Body of pancreas (tissue), 4 donors: ENCODE measurements around the gene GALNT2. TPM values are rescaled to one million over a fixed set of nuclear protein-coding genes. Genes with fewer than 3 reads are reported as not detected.

Experiments used
- ATAC-seq: fragments of 150-250 bp; one replicate; pipeline ENCODE4 v1.9.1; 2016
- DNase-seq, 4 donors: peaks; one replicate each; pipeline ENCODE4 v3.0.0-alpha.2; 2019
- H3K27ac ChIP-seq, 4 donors: fragments of 200-600 bp; sonication (generic); 1 replicate in 3 of 4; 2 replicates in 1 of 4; pipeline versions ENCODE4 v1.5.1 to v1.6.1; 2016 to 2019; ENCODE audit warnings: mild to moderate bottlenecking in 1 of 4, mixed read lengths in 1 of 4, moderate library complexity in 1 of 4
- H3K27me3 ChIP-seq, 2 donors: fragments of 200-600 bp; sonication (generic); one replicate each; pipeline ENCODE4 v1.6.0; 2016; ENCODE audit warnings: mild to moderate bottlenecking in 1 of 2
- H3K36me3 ChIP-seq, 2 donors: fragments of 200-600 bp; sonication (generic); replicated peaks in 1 of 2; 2 replicates each; pipeline ENCODE4 v1.5.1; 2016; ENCODE audit warnings: low read depth in 2 of 2; ENCODE audit not compliant: insufficient read depth in 1 of 2
- H3K4me1 ChIP-seq: fragments of 200-600 bp; sonication (generic); one replicate; pipeline ENCODE4 v1.6.0; 2016
- H3K4me3 ChIP-seq, 2 donors: fragments of 200-600 bp; sonication (generic); 1 replicate in 1 of 2; 2 replicates in 1 of 2; pipeline ENCODE4 v1.5.1; 2016 to 2019
- H3K9me3 ChIP-seq, 3 donors: fragments of 200-600 bp; sonication (generic); 1 replicate in 2 of 3; 2 replicates in 1 of 3; pipeline ENCODE4 v1.5.1; 2016
- POLR2A ChIP-seq, 3 donors: fragments of 450-650 bp; IDR thresholded peaks; one replicate each; pipeline ENCODE4 v1.6.1; 2016; ENCODE audit warnings: antibody characterized with exemption in 3 of 3, mild to moderate bottlenecking in 2 of 3
- WGBS, 2 donors: methylation state at CpG; one replicate each; pipeline ENCODE4 v1.1.5; 2017; 5-methylcytosine and 5-hydroxymethylcytosine counted together
- intact Hi-C: fragments of 100-400 bp; cut with DNase I; formaldehyde crosslinking; loops from one replicate; pipeline ENCODE4 v1.15.1; 2023
- total RNA-seq, 2 donors: library from RNA; depleted of rRNA; stranded (reverse); fragments of >200 nt; gene quantifications; one replicate each; pipeline ENCODE4 v1.1.0, GENCODE V29; 2016
- TF ChIP-seq, protein P1 (sequence below), 7 experiments: fragments of 450-650 bp in 4 of 7; fragments of 200-600 bp in 3 of 7; sonication (generic) in 3 of 7; IDR thresholded peaks; one replicate each; pipeline ENCODE4 v1.5.1; 2016 to 2019; ENCODE audit warnings: antibody characterized with exemption in 7 of 7

The GALNT2 gene
- total RNA-seq, 2 donors from 2014 or later = 45.9 to 68.6 TPM

DNA sequence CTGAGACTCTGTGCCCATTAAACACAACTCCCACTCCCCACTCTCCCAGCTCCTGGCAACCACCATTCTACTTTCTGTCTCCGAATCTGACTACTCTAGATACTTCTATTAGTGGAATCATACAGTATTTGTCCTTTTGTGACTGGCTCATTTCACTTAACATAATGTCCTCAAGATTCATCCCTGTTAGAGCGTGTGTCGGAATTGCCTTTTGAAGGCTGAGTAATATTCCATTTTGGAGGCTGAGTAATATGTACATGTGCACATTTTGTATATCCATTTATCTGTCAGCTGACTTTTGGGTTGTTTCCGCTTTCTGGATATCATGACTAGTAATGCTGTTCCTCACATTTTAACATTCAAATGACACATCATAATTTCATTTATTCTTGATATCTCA lies 30.3 kb downstream of the GALNT2 start:
- Histone ChIP-seq H3K4me1 (peaks cover 29% of the 10 kb centered on the region), H3K27ac (no peak overlapping the region), H3K4me3 (no peak overlapping the region), H3K27me3 (no peaks in the 10 kb centered on the region), H3K9me3 (no peaks in the 10 kb centered on the region), H3K36me3 (no peaks in the 10 kb centered on the region)
- WGBS, 2 donors = 92 to 95% methylated on average over 4 of the region's 4 CpGs
- no peak for TF ChIP-seq POLR2A (IDR thresholded peaks at IDR 0.05)
- TF ChIP-seq, protein P1, sequence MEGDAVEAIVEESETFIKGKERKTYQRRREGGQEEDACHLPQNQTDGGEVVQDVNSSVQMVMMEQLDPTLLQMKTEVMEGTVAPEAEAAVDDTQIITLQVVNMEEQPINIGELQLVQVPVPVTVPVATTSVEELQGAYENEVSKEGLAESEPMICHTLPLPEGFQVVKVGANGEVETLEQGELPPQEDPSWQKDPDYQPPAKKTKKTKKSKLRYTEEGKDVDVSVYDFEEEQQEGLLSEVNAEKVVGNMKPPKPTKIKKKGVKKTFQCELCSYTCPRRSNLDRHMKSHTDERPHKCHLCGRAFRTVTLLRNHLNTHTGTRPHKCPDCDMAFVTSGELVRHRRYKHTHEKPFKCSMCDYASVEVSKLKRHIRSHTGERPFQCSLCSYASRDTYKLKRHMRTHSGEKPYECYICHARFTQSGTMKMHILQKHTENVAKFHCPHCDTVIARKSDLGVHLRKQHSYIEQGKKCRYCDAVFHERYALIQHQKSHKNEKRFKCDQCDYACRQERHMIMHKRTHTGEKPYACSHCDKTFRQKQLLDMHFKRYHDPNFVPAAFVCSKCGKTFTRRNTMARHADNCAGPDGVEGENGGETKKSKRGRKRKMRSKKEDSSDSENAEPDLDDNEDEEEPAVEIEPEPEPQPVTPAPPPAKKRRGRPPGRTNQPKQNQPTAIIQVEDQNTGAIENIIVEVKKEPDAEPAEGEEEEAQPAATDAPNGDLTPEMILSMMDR (IDR thresholded peaks at IDR 0.05) = no peak
- intact Hi-C loops = no loop called here
- no peak for ATAC-seq
- DNase-seq = no peak

DNA sequence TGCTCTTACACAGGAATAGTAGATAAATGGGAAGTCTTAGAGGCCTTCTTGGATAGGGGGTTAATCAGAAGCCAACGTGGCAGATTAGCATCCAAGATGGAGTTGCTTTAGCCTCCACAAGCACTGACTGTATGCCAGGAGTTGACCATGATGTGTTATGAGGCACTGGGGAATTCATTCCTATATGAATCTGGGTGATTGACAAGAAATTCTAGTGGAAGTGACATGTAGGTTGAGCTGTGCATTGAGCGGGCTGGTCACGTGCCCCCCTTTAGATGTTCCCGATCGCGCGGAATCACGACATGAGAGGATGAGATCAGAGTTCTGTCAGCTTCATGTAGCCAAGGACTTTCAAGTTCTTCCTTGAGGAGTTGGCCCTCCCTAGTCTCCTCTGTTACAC lies 31.7 kb downstream of the GALNT2 start:
- Histone ChIP-seq H3K36me3 (no peaks in the 10 kb centered on the region), H3K27ac (no peak overlapping the region), H3K9me3 (no peaks in the 10 kb centered on the region), H3K4me3 (no peak overlapping the region), H3K27me3 (no peaks in the 10 kb centered on the region), H3K4me1 (peaks cover 38% of the 10 kb centered on the region)
- TF ChIP-seq, protein P1 (IDR thresholded peaks at IDR 0.05) = no peak
- TF ChIP-seq POLR2A (IDR thresholded peaks at IDR 0.05) = no peak
- 87 to 92% methylated on average over 8 of the region's 8 CpGs for WGBS, 2 donors
- no peak for ATAC-seq
- intact Hi-C loops = no loop called here
- no peak for DNase-seq

DNA sequence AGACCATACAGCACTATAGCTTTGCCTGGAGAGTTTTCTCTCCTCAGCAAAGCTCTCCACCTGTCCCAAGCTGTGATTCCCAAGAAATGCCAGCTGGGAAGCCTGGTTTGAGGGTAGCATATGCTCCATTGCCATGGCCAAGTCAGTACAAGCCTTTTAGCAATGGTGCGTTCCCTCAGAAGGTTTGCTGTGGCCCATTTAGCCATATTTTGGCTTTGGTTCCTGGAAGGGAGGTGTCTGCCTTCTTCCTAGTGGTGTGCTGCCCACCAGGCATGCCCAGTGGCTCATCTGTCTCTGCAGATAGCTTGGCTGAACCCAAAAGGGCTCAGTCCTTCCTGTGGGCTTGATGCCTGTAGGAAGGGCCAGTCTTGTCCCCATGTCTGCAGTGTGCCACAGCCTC lies 32.4 kb downstream of the GALNT2 start:
- Histone ChIP-seq H3K27me3 (no peaks in the 10 kb centered on the region), H3K36me3 (no peaks in the 10 kb centered on the region), H3K4me3 (no peak overlapping the region), H3K27ac (no peak overlapping the region), H3K4me1 (peaks cover 45% of the 10 kb centered on the region), H3K9me3 (no peaks in the 10 kb centered on the region)
- DNase-seq (no peak), ATAC-seq (no peak)
- 100% methylated on average over 1 of the region's 1 CpG; no CpG with 5 or more reads in 1 of the 2 donors for WGBS, 2 donors
- intact Hi-C loops = no loop called here
- no peak for TF ChIP-seq POLR2A (IDR thresholded peaks at IDR 0.05)
- TF ChIP-seq, protein P1 (IDR thresholded peaks at IDR 0.05) = no peak

DNA sequence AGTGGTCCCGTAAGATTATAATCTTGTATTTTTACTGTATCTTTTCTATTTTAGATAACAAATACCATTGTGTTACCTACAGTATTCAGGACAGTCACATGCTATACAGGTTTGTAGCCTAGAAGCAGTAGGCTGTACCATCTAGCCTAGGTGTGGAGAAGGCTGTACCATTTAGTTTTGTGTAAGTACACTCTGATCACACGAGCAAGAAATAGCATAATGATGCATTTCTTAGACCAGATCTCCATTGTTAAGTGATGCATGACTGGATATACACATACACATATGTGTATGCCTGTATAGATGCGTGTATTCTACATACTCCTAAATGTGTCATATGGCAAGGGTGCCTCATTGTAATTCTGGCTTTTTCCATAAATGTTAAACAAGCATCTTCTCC lies 33.9 kb downstream of the GALNT2 start:
- no peak for ATAC-seq
- no peaks in the 10 kb centered on the region for H3K27me3 ChIP-seq
- H3K9me3 ChIP-seq = no peaks in the 10 kb centered on the region
- intact Hi-C loops = no loop called here
- no peak for DNase-seq
- WGBS, 2 donors = 65 to 68% methylated on average over 3 of the region's 3 CpGs
- no peaks in the 10 kb centered on the region for H3K36me3 ChIP-seq
- TF ChIP-seq, protein P1 (IDR thresholded peaks at IDR 0.05) = no peak
- no peak for TF ChIP-seq POLR2A (IDR thresholded peaks at IDR 0.05)
- peak overlapping the region in 2 of 4 donors; percentile 55 for H3K27ac ChIP-seq
- H3K4me1 ChIP-seq = peaks cover 52% of the 10 kb centered on the region
- H3K4me3 ChIP-seq = no peak overlapping the region

DNA sequence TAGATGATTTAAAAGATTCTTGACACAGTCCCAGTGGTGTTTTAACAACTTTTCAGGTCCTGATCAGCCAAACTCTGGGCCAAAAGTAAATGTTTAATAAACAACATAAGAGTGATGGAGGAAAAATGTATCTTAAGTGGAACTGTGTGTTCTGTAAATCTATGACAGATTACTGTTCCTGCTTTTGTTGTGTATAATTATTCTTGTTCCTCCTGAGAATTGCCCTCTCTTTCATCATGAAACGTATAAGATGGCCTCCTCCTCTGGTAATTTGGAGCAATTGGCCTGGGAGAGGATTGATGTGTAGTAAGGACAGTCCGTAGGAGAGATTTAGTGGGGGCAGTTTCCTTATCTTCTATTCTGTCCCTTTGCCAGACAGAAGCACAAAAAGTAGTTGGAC lies 34.5 kb downstream of the GALNT2 start:
- H3K9me3 ChIP-seq = no peaks in the 10 kb centered on the region
- intact Hi-C loops = no loop called here
- no peaks in the 10 kb centered on the region for H3K27me3 ChIP-seq
- ATAC-seq (no peak), DNase-seq (no peak)
- no peaks in the 10 kb centered on the region for H3K36me3 ChIP-seq
- no peak overlapping the region for H3K4me3 ChIP-seq
- peaks cover 57% of the 10 kb centered on the region for H3K4me1 ChIP-seq
- TF ChIP-seq POLR2A (IDR thresholded peaks at IDR 0.05) = no peak
- TF ChIP-seq, protein P1 (IDR thresholded peaks at IDR 0.05) = no peak
- 21 to 23% methylated on average over 2 of the region's 2 CpGs for WGBS, 2 donors
- peak overlapping the region in 2 of 4 donors; percentile 55 for H3K27ac ChIP-seq
